Neural cell (in vitro differentiated cells): ENCODE measurements around the gene FBXO40. TPM values are rescaled to one million over a fixed set of nuclear protein-coding genes. Genes with fewer than 3 reads are reported as not detected.

Experiments
- polyA plus RNA-seq: library from polyadenylated mRNA; depleted of rRNA; stranded (reverse); fragments of >200 nt; gene quantifications from 2 replicates; pipeline ENCODE4 v1.2.3, GENCODE V29; 2014
- small RNA-seq, 3 experiments: library from RNA; depleted of rRNA; stranded (forward); fragments of <200 nt; gene quantifications; one replicate each; pipeline ENCODE3, GENCODE V24; 2012

FBXO40 gene
- polyA plus RNA-seq, 1 donor from 2014 or later, result not detected

Small RNAs within 50 kb of the gene (small RNA-seq; reads per million reads assigned to genes)
- gene RNU4-62P, result 0 to 0.16 (median 0) reads per million in 3 experiments

Other genes starting within 250 kb of the FBXO40 start
- gene POLQ, start 47.4 kb upstream of the FBXO40 start, polyA plus RNA-seq, result 0.10 and 0.16 TPM in 2 replicates
- gene ARGFX, start 25.4 kb upstream of the FBXO40 start, polyA plus RNA-seq, result not detected in 2 replicates
- 0.25 and 0.28 TPM in 2 replicates for gene HCLS1, start 67.5 kb downstream of the FBXO40 start, polyA plus RNA-seq
- 29.3 and 30.2 TPM in 2 replicates for gene GOLGB1, start 156.4 kb downstream of the FBXO40 start, polyA plus RNA-seq
- gene IQCB1, start 241.7 kb downstream of the FBXO40 start, polyA plus RNA-seq, result 50.2 and 51.8 TPM in 2 replicates
- gene EAF2, start 241.8 kb downstream of the FBXO40 start, polyA plus RNA-seq, result 1.2 and 2.0 TPM in 2 replicates